Mucosa of rectum (tissue), 2 donors: ENCODE results near the gene GABRB1.
A peak's percentile ranks its signal among the peaks of the same experiment; 100 is the strongest.

Experiments used
- H3K27ac ChIP-seq, 2 donors: one replicate each; pipeline ENCODE4 v1.7.0; 2013; ENCODE audit warnings: inconsistent platforms in 2 of 2, low read depth in 2 of 2, low read length in 2 of 2
- H3K27me3 ChIP-seq, 2 donors: one replicate each; pipeline ENCODE4 v1.7.0; 2013; ENCODE audit warnings: low read length in 2 of 2; ENCODE audit not compliant: control insufficient read depth in 2 of 2, insufficient read depth in 2 of 2
- H3K36me3 ChIP-seq, 2 donors: one replicate each; pipeline ENCODE4 v1.7.0; 2013; ENCODE audit warnings: low read length in 2 of 2; ENCODE audit not compliant: control insufficient read depth in 2 of 2, insufficient read depth in 2 of 2
- H3K4me1 ChIP-seq, 2 donors: one replicate each; pipeline ENCODE4 v1.7.0; 2013; ENCODE audit warnings: low read length in 2 of 2, mild to moderate bottlenecking in 1 of 2; ENCODE audit not compliant: control insufficient read depth in 2 of 2, insufficient read depth in 2 of 2
- H3K4me3 ChIP-seq, 2 donors: one replicate each; pipeline ENCODE4 v1.7.0; 2013; ENCODE audit warnings: low read length in 2 of 2
- H3K9ac ChIP-seq, 2 donors: one replicate each; pipeline ENCODE4 v1.7.0; 2013; ENCODE audit warnings: low read length in 2 of 2, low read depth in 1 of 2, mild to moderate bottlenecking in 1 of 2
- H3K9me3 ChIP-seq, 2 donors: one replicate each; pipeline ENCODE4 v1.7.0; 2013; ENCODE audit warnings: low read length in 2 of 2; ENCODE audit not compliant: control insufficient read depth in 2 of 2
- donor health status: healthy.
- donor health status: Normal muscosa, but diverticular disease.

GABRB1 gene

DNA sequence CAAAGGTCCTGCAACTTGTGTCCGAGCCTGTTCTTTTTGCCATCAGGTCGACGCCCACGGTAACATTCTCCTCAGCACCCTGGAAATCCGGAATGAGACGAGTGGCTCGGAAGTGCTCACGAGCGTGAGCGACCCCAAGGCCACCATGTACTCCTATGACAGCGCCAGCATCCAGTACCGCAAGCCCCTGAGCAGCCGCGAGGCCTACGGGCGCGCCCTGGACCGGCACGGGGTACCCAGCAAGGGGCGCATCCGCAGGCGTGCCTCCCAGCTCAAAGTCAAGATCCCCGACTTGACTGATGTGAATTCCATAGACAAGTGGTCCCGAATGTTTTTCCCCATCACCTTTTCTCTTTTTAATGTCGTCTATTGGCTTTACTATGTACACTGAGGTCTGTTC is 394.3 kb downstream of the GABRB1 start:
- no peak overlapping the region for H3K4me3 ChIP-seq
- no peaks in the 10 kb centered on the region for H3K9me3 ChIP-seq
- H3K36me3 ChIP-seq, result no peaks in the 10 kb centered on the region
- H3K9ac ChIP-seq, result no peak overlapping the region
- peaks cover 0 to 2% of the 10 kb centered on the region in 2 donors for H3K27me3 ChIP-seq
- no peaks in the 10 kb centered on the region for H3K4me1 ChIP-seq
- no peak overlapping the region for H3K27ac ChIP-seq

DNA sequence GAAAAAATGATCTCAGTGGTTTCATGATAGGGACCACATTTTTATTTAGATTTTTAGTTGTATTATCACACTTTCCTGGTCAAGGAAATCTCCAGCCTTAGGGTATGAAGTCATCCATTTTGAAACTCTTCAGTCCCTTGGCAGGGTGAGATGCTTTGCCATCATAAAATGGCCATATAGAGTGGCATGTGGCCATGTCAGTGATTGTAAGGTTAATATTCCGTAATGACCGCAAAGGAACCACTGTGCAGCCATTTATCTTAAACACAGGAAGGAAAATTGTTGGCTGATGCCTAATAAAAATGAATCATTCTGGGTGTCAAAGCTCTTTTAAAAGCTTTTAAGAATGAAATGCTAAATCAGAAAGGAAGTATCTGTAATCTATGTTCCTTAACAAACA is 396.6 kb downstream of the GABRB1 start:
- Histone ChIP-seq H3K36me3 (no peaks in the 10 kb centered on the region), H3K27ac (no peak overlapping the region), H3K4me3 (no peak overlapping the region), H3K9me3 (no peaks in the 10 kb centered on the region), H3K9ac (no peak overlapping the region), H3K4me1 (no peaks in the 10 kb centered on the region), H3K27me3 (no peaks in the 10 kb centered on the region)

DNA sequence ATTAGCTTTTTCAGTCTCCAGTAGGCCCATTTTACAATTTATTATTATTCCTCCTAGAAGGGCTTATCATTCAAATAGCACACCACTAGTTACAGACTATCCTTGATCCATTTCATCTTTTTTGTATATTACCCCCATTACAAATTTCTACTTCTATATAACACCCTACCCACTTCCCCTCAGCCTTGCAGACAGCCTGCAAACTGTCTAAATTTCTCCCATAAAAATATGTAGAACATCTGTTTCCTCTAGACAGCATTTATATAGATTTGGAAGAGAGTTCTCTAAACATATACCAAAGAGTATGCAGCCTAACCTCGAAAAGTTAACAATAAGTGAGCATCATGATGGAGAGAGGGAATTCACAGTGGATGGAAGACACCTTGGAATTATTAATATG is 401.4 kb downstream of the GABRB1 start:
- Histone ChIP-seq H3K4me3 (no peak overlapping the region), H3K27ac (no peak overlapping the region), H3K27me3 (no peaks in the 10 kb centered on the region), H3K9ac (no peak overlapping the region), H3K4me1 (no peaks in the 10 kb centered on the region), H3K9me3 (no peaks in the 10 kb centered on the region), H3K36me3 (no peaks in the 10 kb centered on the region)

DNA sequence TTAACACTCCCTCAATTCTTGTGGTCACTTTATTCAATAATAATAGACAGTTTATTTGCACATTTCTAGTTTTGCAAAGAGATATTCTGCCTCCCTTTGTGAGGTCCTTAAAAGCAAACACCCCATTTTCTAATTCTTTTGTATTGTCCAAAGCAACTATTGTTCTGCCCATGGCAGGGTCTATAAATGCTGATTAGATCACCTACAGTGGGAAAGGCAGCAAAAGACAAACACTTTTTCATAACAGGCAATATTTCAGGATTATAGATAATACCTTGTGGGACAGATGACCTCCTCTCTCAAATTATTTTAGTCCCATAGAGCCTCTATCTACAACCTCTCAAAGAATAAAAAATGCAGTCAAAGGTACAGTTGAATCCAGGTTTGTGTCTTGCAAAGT is 403.6 kb downstream of the GABRB1 start:
- Histone ChIP-seq H3K4me1 (no peaks in the 10 kb centered on the region), H3K36me3 (no peaks in the 10 kb centered on the region), H3K4me3 (no peak overlapping the region), H3K9ac (no peak overlapping the region), H3K9me3 (no peaks in the 10 kb centered on the region), H3K27ac (no peak overlapping the region), H3K27me3 (no peaks in the 10 kb centered on the region)

DNA sequence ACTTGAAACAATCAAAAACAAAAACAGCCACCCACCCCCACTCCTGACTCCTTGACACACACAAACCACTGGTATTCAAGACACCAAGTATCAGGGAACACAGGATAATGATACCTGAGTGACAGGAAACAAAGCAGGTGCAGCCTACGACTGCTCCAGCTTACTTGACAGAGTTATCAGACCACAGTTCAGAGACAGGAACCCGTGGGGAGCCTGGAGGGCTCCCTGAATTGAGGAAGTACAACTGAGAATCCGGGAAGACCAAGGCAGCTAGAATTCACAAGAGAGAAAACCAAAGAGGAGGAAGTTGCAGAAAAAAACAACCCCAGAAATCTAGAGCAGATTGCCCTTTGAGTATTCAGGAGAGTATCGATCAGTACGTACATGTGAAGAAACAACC is 411.6 kb downstream of the GABRB1 start:
- Histone ChIP-seq H3K9me3 (no peaks in the 10 kb centered on the region), H3K27me3 (no peaks in the 10 kb centered on the region), H3K4me3 (no peak overlapping the region), H3K4me1 (no peaks in the 10 kb centered on the region), H3K9ac (no peak overlapping the region), H3K36me3 (no peaks in the 10 kb centered on the region), H3K27ac (no peak overlapping the region)

DNA sequence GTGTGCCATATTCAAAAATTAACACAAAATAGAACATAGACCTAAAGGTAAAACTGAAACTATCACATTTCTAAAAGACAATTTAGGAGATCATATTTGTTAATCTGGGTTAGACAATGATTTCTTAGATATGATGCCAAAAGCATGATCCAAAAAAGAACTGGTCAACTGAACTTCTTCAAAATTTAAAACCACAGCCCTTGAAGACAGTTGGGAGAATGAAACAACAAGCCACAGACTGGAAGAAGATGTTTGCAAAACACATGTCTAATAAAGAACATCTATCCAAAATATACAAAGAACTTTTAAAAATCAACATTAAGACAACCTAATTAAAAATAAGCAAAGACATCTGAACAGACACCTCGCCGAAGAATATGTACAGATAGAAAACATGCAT is 412.7 kb downstream of the GABRB1 start:
- H3K36me3 ChIP-seq, result no peaks in the 10 kb centered on the region
- H3K4me1 ChIP-seq, result no peaks in the 10 kb centered on the region
- H3K27ac ChIP-seq, result no peak overlapping the region
- no peaks in the 10 kb centered on the region for H3K9me3 ChIP-seq
- no peak overlapping the region for H3K9ac ChIP-seq
- no peak overlapping the region for H3K4me3 ChIP-seq
- H3K27me3 ChIP-seq, result no peaks in the 10 kb centered on the region

DNA sequence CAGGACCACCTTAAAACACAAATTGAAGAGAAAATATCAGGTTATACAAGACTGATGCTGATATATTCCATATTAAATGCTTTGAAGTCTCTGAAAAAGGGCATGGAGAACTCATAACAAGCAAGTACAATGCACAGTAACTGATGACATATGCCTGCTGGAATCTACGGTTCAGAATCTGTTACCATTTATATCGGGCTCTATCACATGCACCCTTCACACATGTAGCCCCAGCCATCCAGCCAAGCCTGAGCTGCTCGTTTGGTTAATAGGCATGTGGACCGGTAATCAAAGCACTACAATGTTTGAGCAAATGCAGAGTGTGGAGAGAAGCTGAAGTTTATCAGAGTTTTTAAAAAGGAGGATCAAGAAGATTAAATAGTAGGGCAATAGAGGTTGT is 420.3 kb downstream of the GABRB1 start:
- no peak overlapping the region for H3K9ac ChIP-seq
- H3K4me3 ChIP-seq, result no peak overlapping the region
- no peaks in the 10 kb centered on the region for H3K4me1 ChIP-seq
- H3K27ac ChIP-seq, result no peak overlapping the region
- no peaks in the 10 kb centered on the region for H3K9me3 ChIP-seq
- H3K27me3 ChIP-seq, result no peaks in the 10 kb centered on the region
- peaks cover 11 to 20% of the 10 kb centered on the region in 2 donors for H3K36me3 ChIP-seq

DNA sequence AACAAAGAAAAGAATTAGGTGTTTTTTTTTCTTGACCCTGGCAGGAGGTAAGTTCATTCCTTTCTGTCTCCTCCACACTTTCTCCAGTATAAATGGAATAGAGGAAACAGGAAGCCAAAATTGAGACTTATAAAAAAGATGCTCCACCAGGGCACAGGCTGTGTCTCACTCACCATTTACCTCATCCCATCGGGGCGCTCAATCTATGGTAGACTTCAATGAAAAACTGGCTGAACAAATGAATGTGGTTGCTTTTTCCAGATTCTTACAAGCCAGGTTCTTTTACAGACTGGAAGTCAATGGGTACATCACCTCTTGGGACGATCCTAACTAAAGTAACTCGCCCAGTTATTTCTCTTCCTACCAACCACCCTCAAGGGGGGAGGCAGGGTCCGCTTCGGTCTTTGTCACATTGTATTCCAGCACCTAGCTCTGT is 431.4 kb downstream of the GABRB1 start:
- Histone ChIP-seq H3K27me3 (no peaks in the 10 kb centered on the region), H3K27ac (peak overlapping the region; percentile 73 to 81), H3K9me3 (no peaks in the 10 kb centered on the region), H3K4me1 (peaks cover 0 to 7% of the 10 kb centered on the region in 2 donors), H3K4me3 (peak overlapping the region; percentile 79 to 95), H3K9ac (peak overlapping the region; percentile 76 to 92), H3K36me3 (peaks cover 0 to 4% of the 10 kb centered on the region in 2 donors)

DNA sequence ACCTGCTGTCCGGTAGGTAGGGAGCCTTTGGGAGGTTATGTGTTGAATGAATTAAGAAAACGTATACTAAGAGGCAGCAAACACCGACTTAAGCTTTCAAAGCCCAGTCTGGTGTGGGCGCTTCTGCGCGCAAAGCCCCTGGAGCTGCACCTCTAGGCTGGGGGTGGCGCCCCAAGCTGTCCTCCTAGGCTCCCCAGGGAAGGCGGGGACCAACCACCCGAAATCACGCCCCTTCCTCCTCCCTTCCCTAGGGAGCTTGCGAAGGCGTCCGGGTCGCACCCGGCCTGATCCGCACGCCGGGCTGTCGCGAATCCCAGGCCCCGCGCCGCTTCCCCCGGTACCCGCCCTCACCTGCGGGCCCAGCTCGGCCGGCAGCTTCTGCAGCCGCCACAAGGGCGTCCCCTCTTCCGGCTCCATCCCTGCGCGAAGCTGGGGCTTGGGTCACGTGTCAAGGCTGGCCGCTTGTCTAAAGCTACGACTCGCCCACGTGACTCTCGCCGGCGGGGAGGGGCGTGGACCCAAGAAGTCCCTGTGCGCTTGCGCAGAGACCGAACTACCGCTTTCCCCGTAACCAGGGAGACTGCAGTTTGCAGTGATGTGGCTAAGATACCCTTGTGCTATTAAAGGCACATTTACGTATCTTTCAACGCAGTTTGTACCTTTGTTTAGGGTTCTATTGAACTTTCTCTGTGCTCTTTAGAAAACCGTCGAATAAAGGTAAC is 432.0 kb downstream of the GABRB1 start, which contains the start of gene COMMD8:
Gene COMMD8 (minus strand): TSS at position 468 of the 722 bp plus-strand sequence. CDS start 51 bp downstream, at position 417.
- H3K4me3 ChIP-seq, result peak within 1 kb of the TSS; percentile 79 to 95
- no peaks in the 10 kb centered on the region for H3K27me3 ChIP-seq
- H3K36me3 ChIP-seq, result peaks cover 0 to 4% of the 10 kb centered on the region in 2 donors
- H3K9me3 ChIP-seq, result no peaks in the 10 kb centered on the region
- H3K4me1 ChIP-seq, result peaks cover 0 to 7% of the 10 kb centered on the region in 2 donors
- peak within 1 kb of the TSS; percentile 76 to 92 for H3K9ac ChIP-seq
- H3K27ac ChIP-seq, result peak within 1 kb of the TSS; percentile 73 to 81

DNA sequence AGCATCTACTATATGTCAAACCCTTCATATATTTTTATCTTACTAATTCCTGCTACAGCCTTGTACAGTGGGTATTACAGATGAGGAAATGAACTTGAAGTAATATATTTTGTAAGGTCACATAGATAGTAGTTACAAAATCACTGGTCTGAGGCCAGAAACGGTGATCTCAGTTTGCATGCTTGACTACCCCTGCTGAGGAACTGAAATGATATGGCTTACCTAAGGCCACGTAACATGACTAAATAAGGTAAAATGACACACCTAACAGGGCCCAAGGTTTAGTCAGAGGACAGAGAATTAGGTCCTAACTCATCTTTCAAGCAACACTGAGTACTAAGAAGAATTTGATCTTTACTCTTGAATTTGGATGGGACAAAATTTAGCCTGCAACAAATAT is 433.6 kb downstream of the GABRB1 start:
- no peak overlapping the region for H3K27ac ChIP-seq
- no peaks in the 10 kb centered on the region for H3K9me3 ChIP-seq
- peaks cover 0 to 7% of the 10 kb centered on the region in 2 donors for H3K4me1 ChIP-seq
- H3K36me3 ChIP-seq, result no peaks in the 10 kb centered on the region
- no peaks in the 10 kb centered on the region for H3K27me3 ChIP-seq
- H3K9ac ChIP-seq, result no peak overlapping the region
- no peak overlapping the region for H3K4me3 ChIP-seq
